Gastrocnemius medialis (tissue), 4 donors: ENCODE measurements around the gene LUZP1.

ENCODE experiments used
- POLR2A ChIP-seq, 2 donors: fragments of 450-650 bp; IDR thresholded peaks; one replicate each; pipeline ENCODE4 v1.6.1; 2017; ENCODE audit warnings: antibody characterized with exemption in 2 of 2, mild to moderate bottlenecking in 2 of 2, moderate library complexity in 2 of 2
- TF ChIP-seq, protein P1 (sequence below), 5 experiments: fragments of 450-650 bp in 3 of 5; fragments of 200-600 bp in 2 of 5; sonication (generic) in 2 of 5; IDR thresholded peaks in 4 of 5; conservative IDR thresholded peaks in 1 of 5; 1 replicate in 4 of 5; 2 replicates in 1 of 5; pipeline ENCODE4 v1.5.1; 2016 to 2019; ENCODE audit warnings: antibody characterized with exemption in 5 of 5, mild to moderate bottlenecking in 3 of 5, moderate library complexity in 3 of 5

DNA sequence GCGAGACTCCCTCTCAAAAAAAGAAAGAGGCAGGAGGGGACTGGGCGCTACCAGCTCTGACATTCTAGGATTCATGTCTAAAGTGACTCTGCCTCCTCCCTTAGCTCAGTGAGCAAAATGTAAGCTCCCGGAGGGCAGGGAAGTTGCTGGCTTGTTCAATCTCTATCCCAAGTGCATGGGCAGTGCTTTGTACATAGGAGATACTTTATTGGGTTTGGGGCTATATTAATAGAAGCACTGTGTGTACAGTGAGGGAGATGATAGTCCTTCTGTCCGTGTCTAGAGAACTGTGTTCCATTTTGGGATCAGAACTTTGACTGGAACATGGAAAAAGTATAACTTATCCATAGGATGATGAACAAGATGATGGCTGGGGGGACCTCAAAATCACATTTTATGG is 16.7 kb upstream of the LUZP1 start:
- TF ChIP-seq, protein P1, sequence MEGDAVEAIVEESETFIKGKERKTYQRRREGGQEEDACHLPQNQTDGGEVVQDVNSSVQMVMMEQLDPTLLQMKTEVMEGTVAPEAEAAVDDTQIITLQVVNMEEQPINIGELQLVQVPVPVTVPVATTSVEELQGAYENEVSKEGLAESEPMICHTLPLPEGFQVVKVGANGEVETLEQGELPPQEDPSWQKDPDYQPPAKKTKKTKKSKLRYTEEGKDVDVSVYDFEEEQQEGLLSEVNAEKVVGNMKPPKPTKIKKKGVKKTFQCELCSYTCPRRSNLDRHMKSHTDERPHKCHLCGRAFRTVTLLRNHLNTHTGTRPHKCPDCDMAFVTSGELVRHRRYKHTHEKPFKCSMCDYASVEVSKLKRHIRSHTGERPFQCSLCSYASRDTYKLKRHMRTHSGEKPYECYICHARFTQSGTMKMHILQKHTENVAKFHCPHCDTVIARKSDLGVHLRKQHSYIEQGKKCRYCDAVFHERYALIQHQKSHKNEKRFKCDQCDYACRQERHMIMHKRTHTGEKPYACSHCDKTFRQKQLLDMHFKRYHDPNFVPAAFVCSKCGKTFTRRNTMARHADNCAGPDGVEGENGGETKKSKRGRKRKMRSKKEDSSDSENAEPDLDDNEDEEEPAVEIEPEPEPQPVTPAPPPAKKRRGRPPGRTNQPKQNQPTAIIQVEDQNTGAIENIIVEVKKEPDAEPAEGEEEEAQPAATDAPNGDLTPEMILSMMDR (IDR thresholded peaks at IDR 0.05 in 4 of 5, conservative IDR thresholded peaks at IDR 0.05 in 1 of 5), result no peak
- TF ChIP-seq POLR2A (IDR thresholded peaks at IDR 0.05), result no peak
